Activated naive CD4-positive, alpha-beta T cell treated with anti-CD3 and anti-CD28 coated beads for 36 hours (primary cell): Measurements from ENCODE around the gene KPNA6. TPM values are rescaled to one million over a fixed set of nuclear protein-coding genes. Genes with fewer than 3 reads are reported as not detected.

Experiments
- microRNA-seq: library from miRNA; unstranded; fragments of <30 nt; microRNA quantifications from one replicate; pipeline ENCODE4 v1.2.0, GENCODE V29; 2022; ENCODE audit warnings: borderline microRNAs expressed, borderline replicate concordance
- total RNA-seq, 2 experiments: library from RNA; stranded (reverse); gene quantifications; one replicate each; pipeline ENCODE4 v1.2.3, GENCODE V29; 2021

Gene KPNA6
- total RNA-seq, 2 experiments from 2014 or later = 74.5 to 75.0 TPM

Small RNA genes lying within 50 kb of the gene (microRNA-seq; reads per million reads assigned to microRNA genes)
- gene MIR5585 = not detected

Other genes starting within 250 kb of the KPNA6 start
- gene PTP4A2, start 169.7 kb upstream of the KPNA6 start, total RNA-seq = 100 to 1,000 TPM; 240 to 263 TPM
- gene KHDRBS1, start 94.2 kb upstream of the KPNA6 start, total RNA-seq = 100 to 1,000 TPM; 189 to 198 TPM
- 10 to 100 TPM; 17.2 to 17.6 TPM for gene TMEM39B, start 35.1 kb upstream of the KPNA6 start, total RNA-seq
- gene TXLNA, start 71.6 kb downstream of the KPNA6 start, total RNA-seq = 10 to 100 TPM; 84.3 to 86.2 TPM
- 10 to 100 TPM; 13.1 to 14.8 TPM for gene CCDC28B, start 92.5 kb downstream of the KPNA6 start, total RNA-seq
- gene IQCC, start 97.6 kb downstream of the KPNA6 start, total RNA-seq = 1 to 10 TPM; 4.8 to 5.9 TPM
- gene DCDC2B, start 101.0 kb downstream of the KPNA6 start, total RNA-seq = not detected
- gene TMEM234, start 114.3 kb downstream of the KPNA6 start, total RNA-seq = 1 to 10 TPM; 5.1 to 6.4 TPM
- 100 to 1,000 TPM; 382 to 391 TPM for gene EIF3I, start 114.4 kb downstream of the KPNA6 start, total RNA-seq
- gene FAM167B, start 139.2 kb downstream of the KPNA6 start, total RNA-seq = under 1 TPM; 0.38 to 0.42 TPM
- gene LCK, start 143.2 kb downstream of the KPNA6 start, total RNA-seq = 100 to 1,000 TPM; 156 to 164 TPM
- gene HDAC1, start 184.0 kb downstream of the KPNA6 start, total RNA-seq = 100 to 1,000 TPM; 111 to 120 TPM
- 10 to 100 TPM; 14.4 to 15.9 TPM for gene MARCKSL1, start 228.2 kb downstream of the KPNA6 start, total RNA-seq